GM19467 (cell line): ENCODE data around the gene BICD2.

Experiments used
- ATAC-seq: cut with Tn5 transposase; IDR thresholded peaks from one replicate; pipeline ENCODE4 v1.9.1; 2021; ENCODE audit warnings: mild to moderate bottlenecking, moderate library complexity; ENCODE audit not compliant: unreplicated experiment

BICD2 gene

DNA sequence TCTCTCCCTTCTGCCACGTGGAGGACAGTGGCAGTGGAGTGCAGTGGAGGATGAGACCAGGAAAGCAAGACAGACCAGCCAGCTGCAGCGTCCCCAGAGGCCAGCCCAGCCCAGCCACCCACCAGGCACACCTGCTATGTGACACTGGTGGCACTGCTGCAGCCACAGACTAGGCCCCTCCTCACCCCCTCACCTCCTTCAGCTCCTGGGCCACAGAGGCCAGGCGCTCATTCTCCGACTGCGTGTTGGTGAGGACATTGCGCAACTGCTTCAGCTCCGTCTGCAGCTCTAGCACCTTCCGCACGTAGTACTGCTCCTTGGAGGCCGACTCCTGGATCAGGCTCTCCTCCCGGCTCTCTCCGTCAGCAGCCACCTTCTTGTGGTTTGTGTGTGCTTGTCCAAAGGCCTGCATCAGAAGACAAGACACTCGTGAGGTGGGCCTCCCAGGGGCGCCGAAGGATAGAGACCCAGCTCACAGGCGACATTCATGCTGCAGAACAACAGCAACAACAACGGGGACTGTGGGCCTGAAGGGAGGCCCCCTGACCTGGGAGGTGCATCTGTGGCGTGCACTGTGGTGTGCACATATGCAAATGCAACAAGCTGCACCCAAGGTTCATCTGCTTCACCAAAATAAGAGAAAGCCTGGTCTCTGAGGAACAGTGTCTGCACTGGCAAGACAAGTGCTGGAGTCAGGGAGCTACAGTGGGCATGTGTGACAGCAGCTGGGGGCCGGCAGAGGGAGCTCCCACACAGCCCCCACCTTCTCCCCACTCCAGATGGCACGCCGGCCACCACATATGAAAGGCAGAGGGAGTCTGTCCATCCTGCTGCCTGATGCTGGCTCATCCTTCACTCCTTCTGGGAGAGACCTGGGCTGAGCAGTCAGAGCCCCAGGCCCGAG is 35.5 kb downstream of the BICD2 start:
- peak; percentile 60 for ATAC-seq

- ATAC-seq = no peak
Observed at GRCh38 chr9:92727716-92728700, 36.6 kb downstream of the BICD2 start.

DNA sequence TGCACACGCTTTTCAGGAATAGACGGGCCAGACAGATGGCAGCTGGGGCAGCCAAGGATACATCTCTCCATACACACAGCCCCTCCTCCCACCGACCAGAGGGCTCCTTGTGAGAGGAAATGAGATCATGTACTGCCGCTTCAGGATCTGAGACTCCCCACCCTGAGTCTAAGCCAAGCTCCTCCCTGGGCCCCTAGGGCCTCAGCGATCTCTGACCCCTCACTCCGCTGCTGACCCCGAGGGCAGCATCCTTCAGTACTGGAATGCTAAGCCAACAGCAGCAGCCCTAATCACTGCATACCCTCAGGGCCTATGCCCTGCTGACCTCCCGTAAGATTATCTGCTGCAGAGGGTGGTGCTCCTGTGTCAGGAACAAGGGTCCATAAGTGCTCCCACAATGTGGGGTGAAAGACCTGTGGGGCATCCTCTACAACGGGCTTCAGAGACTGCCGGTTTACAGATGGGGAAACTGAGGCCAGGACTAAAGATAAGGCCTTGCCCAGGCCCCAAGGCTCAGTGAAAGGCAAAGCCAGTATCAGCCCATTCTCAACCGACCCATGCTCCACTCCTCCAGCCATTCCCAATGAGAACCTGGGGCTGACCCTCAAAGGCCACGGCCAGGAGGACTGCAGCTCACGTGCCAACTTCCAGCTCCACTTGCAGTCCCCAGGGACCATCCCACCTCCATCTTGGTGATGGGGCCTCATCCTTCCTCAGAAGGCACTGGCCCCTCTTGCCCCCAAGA is 37.5 kb downstream of the BICD2 start:
- no peak for ATAC-seq

- no peak for ATAC-seq
Observed at GRCh38 chr9:92726348-92726747, 38.3 kb downstream of the BICD2 start.

- ATAC-seq = no peak
Observed at GRCh38 chr9:92725766-92726165, 38.9 kb downstream of the BICD2 start.

GRCh38 chr9:92725266-92725545 is 39.4 kb downstream of the BICD2 start:
- no peak for ATAC-seq

- no peak for ATAC-seq
Observed at GRCh38 chr9:92724528-92725265, 39.9 kb downstream of the BICD2 start.

DNA sequence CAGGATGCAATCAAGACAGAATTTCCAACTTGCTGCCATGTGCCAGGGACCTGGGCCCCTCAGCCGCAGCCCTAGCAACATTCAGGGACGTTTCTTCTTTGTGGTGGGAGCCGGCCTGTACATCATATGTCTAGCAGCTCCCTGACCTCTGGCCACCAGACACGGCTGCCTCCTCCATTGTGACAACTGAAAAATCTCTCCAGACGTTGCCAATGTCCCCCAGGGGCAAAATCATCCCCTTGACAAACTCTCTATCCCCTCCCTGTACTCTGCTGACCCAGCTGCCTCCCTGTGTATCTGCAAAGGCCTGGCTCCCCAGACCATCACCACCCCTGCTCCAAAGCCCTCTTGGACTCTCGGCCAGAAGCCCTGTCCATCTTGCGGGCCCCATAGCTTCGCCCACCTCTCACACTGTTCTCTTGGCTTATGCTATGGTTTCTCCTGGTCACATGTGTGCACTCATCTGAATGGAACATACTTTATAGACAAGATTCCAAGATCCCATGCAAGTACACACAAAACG is 40.8 kb downstream of the BICD2 start:
- no peak for ATAC-seq

DNA sequence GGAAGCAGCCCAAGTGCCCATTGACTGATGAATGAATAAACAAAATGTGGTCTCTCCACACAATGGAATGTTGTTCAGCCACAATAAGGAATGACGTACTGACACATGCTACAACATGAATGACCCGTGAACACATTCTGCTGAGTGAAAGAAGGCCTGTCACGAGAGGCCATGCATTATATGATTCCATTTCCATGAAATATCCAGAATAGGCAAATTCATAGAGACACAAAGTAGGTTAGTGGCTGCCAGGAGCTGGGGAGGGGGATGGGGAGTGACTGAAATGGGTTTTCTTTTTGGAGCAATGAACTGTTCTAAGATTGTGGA is 41.4 kb downstream of the BICD2 start:
- no peak for ATAC-seq

DNA sequence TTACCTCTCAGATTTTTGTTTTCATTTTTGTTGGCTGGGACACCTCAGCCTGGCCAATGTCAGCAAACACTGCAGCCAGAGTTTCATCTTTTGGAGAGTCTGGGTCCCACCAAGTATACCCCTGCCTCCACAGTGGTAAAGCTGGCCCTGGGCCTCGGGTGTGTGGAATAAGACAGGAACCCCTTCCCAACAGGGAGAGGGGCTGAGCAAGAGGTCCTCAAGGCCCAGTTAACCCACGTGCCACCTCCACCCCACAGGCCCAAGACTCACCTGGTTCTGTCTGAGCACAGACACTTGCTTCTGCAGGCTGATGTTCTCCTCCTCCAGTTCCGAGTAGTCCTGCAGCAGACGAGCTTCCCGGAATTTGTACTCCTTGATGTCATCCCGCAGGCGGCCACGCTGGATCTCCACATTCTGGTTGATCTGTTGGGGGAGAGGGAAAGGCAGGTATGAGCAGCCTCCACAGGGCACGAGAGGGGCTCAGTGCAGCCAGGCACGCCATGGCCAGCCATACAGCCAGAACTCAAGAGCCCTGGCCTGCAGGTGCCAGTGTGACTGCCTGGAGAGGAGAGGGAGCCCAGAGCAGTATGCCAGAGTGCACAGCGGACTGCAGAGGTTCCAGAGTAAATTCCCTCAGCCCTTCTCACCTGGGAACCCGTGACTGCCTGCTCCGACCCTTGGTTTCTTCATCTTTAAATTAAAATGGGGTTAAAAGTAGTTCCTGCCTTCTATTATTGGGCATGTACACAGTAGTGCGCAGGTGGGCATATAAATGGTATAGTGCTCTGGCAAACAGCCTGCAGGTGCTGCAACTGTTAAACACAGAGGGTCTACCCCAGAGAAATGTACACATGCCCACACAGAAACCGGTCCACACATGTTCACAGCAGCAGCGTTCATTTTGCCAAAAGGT is 42.0 kb downstream of the BICD2 start:
- ATAC-seq = no peak

DNA sequence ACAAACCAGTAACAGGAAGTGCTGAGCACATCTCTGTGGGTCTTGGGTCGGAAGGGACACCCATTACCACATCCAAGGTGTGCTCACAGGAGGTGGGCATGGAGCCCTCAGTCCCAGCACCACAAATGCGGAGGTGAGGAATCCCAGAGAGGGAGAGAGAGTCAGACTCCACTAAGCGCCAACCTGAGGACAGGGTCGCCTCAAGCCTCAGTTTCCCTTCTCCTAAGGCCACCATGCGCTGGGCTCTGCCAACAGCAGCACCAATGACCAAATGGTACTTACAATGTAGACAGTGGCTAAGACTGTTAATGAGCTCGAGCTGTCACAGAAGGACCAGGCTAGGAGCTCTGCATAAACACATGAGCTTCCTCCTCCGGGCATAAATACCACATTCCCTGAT is 43.1 kb downstream of the BICD2 start:
- ATAC-seq = no peak

GRCh38 chr9:92720807-92721535 is 43.7 kb downstream of the BICD2 start:
- no peak for ATAC-seq

DNA sequence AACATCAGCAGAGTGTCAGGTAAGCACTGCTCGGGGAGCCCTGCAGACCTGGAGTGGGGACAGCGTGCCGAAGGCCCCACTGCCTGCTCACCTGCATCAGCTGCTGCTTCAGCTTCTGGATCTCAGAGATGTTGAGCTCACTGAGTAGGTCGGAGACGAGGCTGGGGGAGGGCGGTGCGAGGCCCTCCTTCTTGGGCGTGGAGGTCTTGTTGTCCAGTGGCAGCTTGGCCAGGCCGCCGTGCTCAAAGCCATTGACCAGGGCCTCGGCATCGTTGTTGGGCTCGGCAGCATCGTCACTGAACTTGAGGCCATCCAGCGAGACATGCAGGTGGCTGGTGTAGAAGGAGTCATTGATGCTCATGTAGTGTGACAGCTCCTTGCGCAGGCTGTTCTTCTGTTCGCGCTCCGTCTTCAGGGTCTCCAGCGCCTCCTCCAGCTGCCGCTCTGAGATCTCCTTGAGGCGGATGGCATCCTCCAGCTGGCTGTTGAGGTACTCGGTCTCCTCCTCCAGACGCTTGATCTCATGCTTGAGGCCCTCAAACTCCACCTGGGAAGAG is 44.3 kb downstream of the BICD2 start:
- ATAC-seq = no peak

DNA sequence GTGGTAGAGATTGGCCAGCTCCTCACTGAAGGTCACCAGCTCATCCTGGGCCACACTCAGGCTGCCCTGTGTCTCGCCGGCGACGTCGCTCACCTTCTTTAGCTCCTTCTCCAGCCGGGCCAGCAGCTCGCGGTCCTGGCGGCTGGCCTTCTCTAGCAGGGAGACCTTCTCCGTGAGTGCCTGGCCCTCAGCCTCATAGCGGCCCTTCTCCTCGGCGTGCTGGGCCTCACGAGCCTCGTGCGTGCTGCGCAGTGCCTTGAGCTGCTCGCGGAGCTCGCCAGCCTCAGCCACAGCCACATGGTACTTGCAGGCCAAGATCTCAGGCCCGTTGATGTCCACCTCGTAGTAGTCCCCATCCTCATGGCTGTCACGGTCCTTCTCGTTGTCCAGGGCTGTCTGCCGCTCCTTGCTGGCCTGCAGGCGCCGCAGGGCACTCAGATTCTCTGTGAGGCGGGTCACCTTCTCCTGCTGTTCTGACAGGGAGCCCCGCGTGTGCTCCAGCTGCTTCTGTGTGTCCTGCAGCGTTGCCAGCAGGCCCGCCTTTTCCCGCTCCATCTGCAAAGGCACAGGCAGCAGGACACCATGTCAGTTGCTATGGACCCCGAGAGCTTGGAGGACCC is 45.5 kb downstream of the BICD2 start:
- ATAC-seq = no peak

DNA sequence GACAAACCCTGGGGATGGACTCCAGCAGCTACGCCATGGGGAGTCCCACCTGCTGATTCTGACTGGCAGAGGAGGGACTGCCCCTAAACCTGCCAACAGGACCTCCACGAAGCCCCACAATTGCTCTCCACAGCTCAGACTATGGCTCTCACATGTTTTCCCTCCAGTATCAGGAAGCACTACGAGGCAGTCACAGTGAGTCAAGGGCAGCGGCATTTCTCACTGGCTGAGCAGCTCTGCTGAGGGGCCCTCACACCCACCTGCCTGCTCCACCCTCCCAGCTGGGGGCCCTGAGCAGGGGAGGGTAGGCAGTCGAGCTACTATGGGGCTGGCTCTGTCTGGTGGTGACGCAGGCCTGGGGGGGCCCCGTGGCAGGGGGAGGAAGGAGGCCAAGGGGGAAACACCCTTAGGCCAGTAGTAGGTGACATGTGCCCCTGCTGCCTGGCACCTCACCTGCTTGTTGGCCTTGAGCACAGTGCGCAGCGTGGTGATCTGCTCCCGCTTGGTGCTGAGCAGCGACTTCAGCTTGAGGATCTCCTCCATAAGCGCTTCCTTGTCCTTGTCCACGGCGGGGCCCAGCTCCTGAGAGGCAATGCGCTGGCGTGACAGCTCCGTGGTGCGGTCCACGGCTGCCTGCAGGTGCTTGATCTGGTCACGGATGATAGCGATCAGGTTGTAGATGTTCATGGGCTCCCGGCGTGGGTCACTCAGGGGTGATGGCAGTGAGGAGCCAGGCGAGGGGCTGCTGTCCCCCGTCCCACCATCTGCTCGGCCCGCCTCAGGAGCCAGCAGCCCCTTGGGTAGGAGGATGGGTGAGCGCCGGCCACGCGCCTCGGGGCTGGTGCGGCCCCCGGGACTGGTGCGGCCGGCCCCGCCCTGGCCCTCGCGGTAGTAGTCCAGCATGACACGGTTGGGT is 46.3 kb downstream of the BICD2 start:
- no peak for ATAC-seq

GRCh38 chr9:92717201-92718085 is 47.2 kb downstream of the BICD2 start:
- ATAC-seq = no peak
